HCT116 (cell line): ENCODE results near the gene PKHD1. TPM values are rescaled to one million over a fixed set of nuclear protein-coding genes. Genes with fewer than 3 reads are reported as not detected.

Source experiments
- ATAC-seq: fragments of 200-7000 bp; cut with Tn5 transposase; 2 replicates; pipeline ENCODE4 v1.9.1; 2020; ENCODE audit warnings: mild to moderate bottlenecking, moderate library complexity
- BruUV-seq: library from RNA; stranded (reverse); fragments of 400-500 nt; replicated peaks from 2 replicates; lab custom pipeline; 2021; lab: Mats Ljungman, UMichigan
- CTCF ChIA-PET: fragments of 300-600 bp; sonication (Branson Sonifier 250); formaldehyde crosslinking; loops from one replicate; lab custom pipeline; 2021; ENCODE audit warnings: antibody characterized with exemption; lab: Charles Lee
- POLR2A ChIA-PET: fragments of 300-600, 350-600 bp; sonication (Branson Sonifier 250); formaldehyde crosslinking; loops from one replicate; lab custom pipeline; 2021; ENCODE audit warnings: antibody characterized with exemption; lab: Charles Lee
- RAD21 ChIA-PET, 2 experiments: fragments of 300-600 bp; sonication (Branson Sonifier 250); formaldehyde crosslinking; loops; one replicate each; lab custom pipeline; 2023; ENCODE audit warnings: low total read pairs in 2 of 2; ENCODE audit not compliant: uncharacterized antibody in 2 of 2, unreplicated experiment in 2 of 2, low non-redundant PET in 1 of 2; lab: Charles Lee
- DNase-seq: peaks from one replicate; pipeline ENCODE4 v3.0.0-alpha.2; 2010; ENCODE audit warnings: low read depth, low spot score
- H2AFZ ChIP-seq: fragments of 200-600 bp; shearing (Covaris generic), sonication (generic); 2 replicates; pipeline ENCODE4 v1.6.1; 2017; ENCODE audit warnings: low read depth, mixed run types, mixed read lengths, antibody characterized with exemption, low read length; ENCODE audit not compliant: poor library complexity, severe bottlenecking
- H3K27ac ChIP-seq: 2 replicates; pipeline ENCODE4 v1.5.1; 2012; ENCODE audit warnings: low read depth, low read length
- H3K27me3 ChIP-seq: fragments of 200-600 bp; sonication (generic); 2 replicates; pipeline ENCODE4 v1.6.1; 2016; ENCODE audit warnings: mixed run types, low read length, mixed read lengths; ENCODE audit not compliant: insufficient read depth
- H3K36me3 ChIP-seq, 2 experiments: fragments of 200-500 bp in 1 of 2; fragments of 200-600 bp in 1 of 2; sonication (Bioruptor generic) in 1 of 2; sonication (generic) in 1 of 2; 2 replicates each; pipeline versions ENCODE4 v1.5.1 to v1.6.1; 2014 to 2016; ENCODE audit warnings: low read length in 2 of 2, inconsistent platforms in 1 of 2, mixed read lengths in 1 of 2, mixed run types in 1 of 2; ENCODE audit not compliant: insufficient read depth in 2 of 2, control insufficient read depth in 1 of 2
- H3K4me1 ChIP-seq, 2 experiments: fragments of 200-600 bp in 1 of 2; sonication (generic) in 1 of 2; 2 replicates each; pipeline versions ENCODE4 v1.5.1 to v1.6.1; 2012 to 2017; ENCODE audit warnings: low read length in 2 of 2, inconsistent platforms in 1 of 2, mild to moderate bottlenecking in 1 of 2, mixed read lengths in 1 of 2, mixed run types in 1 of 2, moderate library complexity in 1 of 2; ENCODE audit not compliant: insufficient read depth in 2 of 2, control insufficient read depth in 1 of 2
- H3K4me2 ChIP-seq: fragments of 200-600 bp; sonication (generic); 2 replicates; pipeline ENCODE4 v1.6.1; 2017; ENCODE audit warnings: mixed run types, low read length, mixed read lengths
- H3K4me3 ChIP-seq, 2 experiments: fragments of 200-600 bp in 1 of 2; sonication (generic) in 1 of 2; replicated peaks in 1 of 2; 2 replicates each; pipeline ENCODE4 v1.5.1; 2011 to 2016; ENCODE audit warnings: low read length in 2 of 2, control low read depth in 1 of 2, low read depth in 1 of 2, mild to moderate bottlenecking in 1 of 2, mixed read lengths in 1 of 2, mixed run types in 1 of 2
- H3K79me2 ChIP-seq: fragments of 200-600 bp; sonication (generic); 2 replicates; pipeline ENCODE4 v1.6.1; 2017; ENCODE audit warnings: mild to moderate bottlenecking, mixed run types, low read length, moderate library complexity, mixed read lengths; ENCODE audit not compliant: insufficient read depth
- H3K9ac ChIP-seq: fragments of 200-600 bp; sonication (generic); 2 replicates; pipeline ENCODE4 v1.6.1; 2016; ENCODE audit warnings: low read length, mixed read lengths
- H3K9me2 ChIP-seq: fragments of 200-600 bp; sonication (generic), shearing (Covaris generic); 2 replicates; pipeline ENCODE4 v1.6.1; 2017; ENCODE audit warnings: mixed run types, mild to moderate bottlenecking, moderate library complexity; ENCODE audit not compliant: insufficient read depth
- H3K9me3 ChIP-seq, 2 experiments: fragments of 200-500 bp in 1 of 2; fragments of 200-600 bp in 1 of 2; sonication (Bioruptor generic) in 1 of 2; sonication (generic) in 1 of 2; 2 replicates each; pipeline ENCODE4 v1.6.1; 2014 to 2017; ENCODE audit warnings: low read length in 2 of 2, mixed read lengths in 2 of 2, inconsistent platforms in 1 of 2, low read depth in 1 of 2, mild to moderate bottlenecking in 1 of 2, mixed run types in 1 of 2, moderate library complexity in 1 of 2; ENCODE audit not compliant: control insufficient read depth in 1 of 2, insufficient read depth in 1 of 2
- H4K20me1 ChIP-seq: fragments of 200-600 bp; sonication (generic), shearing (Covaris generic); 2 replicates; pipeline ENCODE4 v1.6.1; 2017; ENCODE audit warnings: mixed run types, mild to moderate bottlenecking, moderate library complexity; ENCODE audit not compliant: insufficient read depth
- CTCF ChIP-seq, 3 experiments: fragments of 200-600 bp in 1 of 3; sonication (generic) in 1 of 3; IDR thresholded peaks in 2 of 3; conservative IDR thresholded peaks in 1 of 3; 2 replicates each; pipeline ENCODE4 v1.5.1; 2012 to 2017; ENCODE audit warnings: low read depth in 2 of 3, low read length in 2 of 3, antibody characterized with exemption in 1 of 3, borderline replicate concordance in 1 of 3, control low read depth in 1 of 3, mild to moderate bottlenecking in 1 of 3, mixed read lengths in 1 of 3, mixed run types in 1 of 3, moderate library complexity in 1 of 3; ENCODE audit not compliant: insufficient read depth in 1 of 3
- FOSL1 ChIP-seq: IDR thresholded peaks from 2 replicates; pipeline ENCODE4 v1.6.1; 2012; ENCODE audit warnings: low read depth
- POLR2A ChIP-seq: IDR thresholded peaks from 2 replicates; pipeline ENCODE4 v1.7.0; 2011; ENCODE audit warnings: borderline replicate concordance; ENCODE audit not compliant: insufficient read depth, insufficient read length; ENCODE audit errors: extremely low read depth
- SIN3A ChIP-seq: IDR thresholded peaks from 2 replicates; pipeline ENCODE4 v1.6.1; 2012; ENCODE audit warnings: low read depth
- SP1 ChIP-seq: IDR thresholded peaks from 2 replicates; pipeline ENCODE4 v1.6.1; 2012; ENCODE audit warnings: low read depth
- YY1 ChIP-seq: IDR thresholded peaks from 2 replicates; pipeline ENCODE4 v1.6.1; 2011; ENCODE audit warnings: low read length, low read depth, moderate library complexity, mild to moderate bottlenecking; ENCODE audit not compliant: insufficient replicate concordance; ENCODE audit errors: extremely low read depth
- ZFX ChIP-seq: fragments of 450-650 bp; IDR thresholded peaks from 2 replicates; pipeline ENCODE4 v1.6.1; 2017
- intact Hi-C: fragments of 100-400 bp; cut with micrococcal nuclease; formaldehyde crosslinking; loops from 2 replicates; pipeline ENCODE4 v1.10.0; 2022
- total RNA-seq: library from RNA; stranded (reverse); gene quantifications from one replicate; pipeline ENCODE4 v1.2.1, GENCODE V29; 2021; ENCODE audit not compliant: unreplicated experiment

The PKHD1 gene
- total RNA-seq, 1 experiment from 2014 or later, result not detected

DNA sequence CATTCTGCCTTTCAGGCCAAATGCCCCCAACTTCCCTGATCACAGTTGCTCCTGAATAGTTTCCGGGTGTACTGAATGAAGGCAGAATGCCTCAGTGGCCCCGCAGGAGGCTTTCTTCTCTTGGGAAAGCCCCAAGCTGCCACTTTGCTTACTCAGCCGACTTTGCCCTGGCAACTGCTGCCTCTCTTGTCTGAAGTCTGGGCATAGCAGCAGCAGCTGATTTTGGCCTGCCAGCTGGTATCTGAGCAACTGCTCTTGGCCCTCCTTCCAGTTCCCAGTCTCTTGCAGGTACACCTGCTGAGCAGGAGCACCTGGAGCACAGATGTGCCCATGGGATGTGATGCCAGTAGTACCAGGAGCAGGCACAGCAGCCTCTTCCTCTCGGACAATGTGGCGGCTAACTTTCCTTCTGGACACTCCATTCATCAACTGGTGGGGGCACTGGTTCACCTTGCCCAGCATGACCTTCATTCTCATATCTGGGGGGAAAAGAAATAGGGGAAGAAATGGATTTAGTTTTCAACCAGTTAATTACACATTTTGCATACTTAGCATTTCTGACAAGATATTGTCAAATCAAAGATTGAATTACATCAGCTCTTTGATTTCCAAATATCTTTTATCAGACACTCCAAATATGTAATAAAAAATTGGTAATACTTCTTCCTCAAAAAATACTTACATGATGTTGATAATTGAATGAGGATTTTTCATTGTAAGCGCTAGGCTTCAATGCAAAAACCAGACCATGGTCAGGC is 468.2 kb downstream of the PKHD1 start:
- H3K9ac ChIP-seq, result no peak overlapping the region
- no TSS peak for BruUV-seq
- H3K4me3 ChIP-seq, result no peak overlapping the region
- H3K27me3 ChIP-seq, result no peaks in the 10 kb centered on the region
- RAD21 ChIA-PET, result no interaction called here
- no peak overlapping the region for H2AFZ ChIP-seq
- DNase-seq, result no peak
- CTCF ChIA-PET, result no interaction called here
- no peaks in the 10 kb centered on the region for H3K36me3 ChIP-seq
- H3K9me2 ChIP-seq, result no peaks in the 10 kb centered on the region
- intact Hi-C loops, result no loop called here
- no peak for ATAC-seq
- H3K9me3 ChIP-seq, result no peaks in the 10 kb centered on the region; a peak in 2 of 4 replicates
- no peaks in the 10 kb centered on the region for H3K79me2 ChIP-seq
- no peaks in the 10 kb centered on the region for H3K4me1 ChIP-seq
- no peak overlapping the region for H3K4me2 ChIP-seq
- no peaks in the 10 kb centered on the region for H4K20me1 ChIP-seq
- TF ChIP-seq FOSL1 (no peak), SP1 (no peak)
- POLR2A ChIA-PET, result no interaction called here
- no peak overlapping the region for H3K27ac ChIP-seq

DNA sequence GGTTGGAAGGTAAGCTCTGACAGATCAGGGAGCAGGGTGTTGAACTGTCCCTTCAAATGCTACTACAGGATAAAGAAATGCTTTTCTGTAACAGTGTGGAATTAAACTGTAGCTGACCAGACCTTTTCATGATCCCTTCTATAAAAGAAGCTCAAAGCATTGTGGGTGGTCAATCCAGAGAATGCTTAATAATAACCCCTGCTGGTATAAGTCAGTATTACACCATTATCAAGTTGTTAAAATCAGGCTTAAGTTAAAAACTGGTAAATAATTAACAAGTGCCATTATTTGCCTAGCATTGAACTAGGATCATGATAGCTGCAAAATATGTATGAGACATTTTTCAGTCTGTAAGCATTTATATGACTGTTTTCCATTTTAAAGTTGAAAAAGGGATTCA is 468.9 kb downstream of the PKHD1 start:
- Histone ChIP-seq H2AFZ (no peak overlapping the region), H3K9ac (no peak overlapping the region), H4K20me1 (no peaks in the 10 kb centered on the region), H3K9me2 (no peaks in the 10 kb centered on the region), H3K9me3 (peaks cover 0 to 6% of the 10 kb centered on the region in 2 experiments; a peak in 2 of 4 replicates), H3K4me2 (no peak overlapping the region), H3K27ac (no peak overlapping the region), H3K27me3 (no peaks in the 10 kb centered on the region), H3K4me1 (no peaks in the 10 kb centered on the region), H3K4me3 (no peak overlapping the region), H3K79me2 (no peaks in the 10 kb centered on the region), H3K36me3 (no peaks in the 10 kb centered on the region)
- no peak for TF ChIP-seq YY1
- peak in 2 of 3 experiments; percentile 30 to 50; a peak in 4 of 6 replicates for TF ChIP-seq CTCF (IDR thresholded peaks at IDR 0.05 in 2 of 3, conservative IDR thresholded peaks at IDR 0.05 in 1 of 3; ENCODE audit: borderline replicate concordance in 1 of 3, insufficient read depth in 1 of 3, low read depth in 2 of 3, low read length in 2 of 3)
- TF ChIP-seq ZFX, result no peak
- TF ChIP-seq POLR2A, result no peak
- no peak for TF ChIP-seq SIN3A
- POLR2A ChIA-PET, result no interaction called here
- intact Hi-C loops, result no loop called here
- no peak for DNase-seq
- CTCF ChIA-PET, result no interaction called here
- RAD21 ChIA-PET, result no interaction called here
- BruUV-seq, result no TSS peak
- ATAC-seq, result no peak
